Neutrophil (primary cell): Measurements from ENCODE around the gene AGAP1.

Experiments
- H3K27ac ChIP-seq: fragments of 200-600 bp; sonication (generic); 2 replicates; pipeline ENCODE4 v1.5.1; 2016; ENCODE audit warnings: mild to moderate bottlenecking, moderate library complexity
- H3K27me3 ChIP-seq: fragments of 200-600 bp; sonication (generic); 2 replicates; pipeline ENCODE4 v1.6.0; 2016; ENCODE audit warnings: mild to moderate bottlenecking
- H3K36me3 ChIP-seq: fragments of 200-600 bp; sonication (generic); 2 replicates; pipeline ENCODE4 v1.5.1; 2017
- H3K4me1 ChIP-seq, 2 experiments: fragments of 200-600 bp in 1 of 2; sonication (generic) in 1 of 2; 1 replicate in 1 of 2; 2 replicates in 1 of 2; pipeline versions ENCODE4 v1.5.1 to v1.6.1; 2013 to 2016; ENCODE audit warnings: low read depth in 1 of 2, low read length in 1 of 2, mild to moderate bottlenecking in 1 of 2, moderate library complexity in 1 of 2; ENCODE audit not compliant: control insufficient read depth in 1 of 2, insufficient read depth in 1 of 2
- H3K4me3 ChIP-seq, 2 experiments: fragments of 200-600 bp in 1 of 2; sonication (generic) in 1 of 2; 1 replicate in 1 of 2; 2 replicates in 1 of 2; pipeline ENCODE4 v1.5.1; 2013 to 2016; ENCODE audit warnings: low read depth in 1 of 2, low read length in 1 of 2, mild to moderate bottlenecking in 1 of 2, moderate library complexity in 1 of 2
- H3K9me3 ChIP-seq: fragments of 200-600 bp; sonication (generic); 2 replicates; pipeline ENCODE4 v1.5.1; 2016
- CTCF ChIP-seq: fragments of 200-600 bp; sonication (generic); IDR thresholded peaks from 2 replicates; pipeline ENCODE4 v1.5.1; 2016; ENCODE audit warnings: antibody characterized with exemption

Gene AGAP1

GRCh38 chr2:235960716-235961640 is 467.1 kb downstream of the AGAP1 start:
- Histone ChIP-seq H3K36me3 (no peaks in the 10 kb centered on the region), H3K9me3 (no peaks in the 10 kb centered on the region), H3K27ac (no peak overlapping the region), H3K4me3 (no peak overlapping the region), H3K4me1 (no peaks in the 10 kb centered on the region), H3K27me3 (no peaks in the 10 kb centered on the region)
- TF ChIP-seq CTCF: no peak

GRCh38 chr2:235961711-235962110 is 467.9 kb downstream of the AGAP1 start:
- no peaks in the 10 kb centered on the region for H3K27me3 ChIP-seq
- no peak for TF ChIP-seq CTCF

GRCh38 chr2:235963853-235964577 is 470.2 kb downstream of the AGAP1 start:
- no peaks in the 10 kb centered on the region for H3K36me3 ChIP-seq
- no peaks in the 10 kb centered on the region for H3K4me1 ChIP-seq
- H3K27ac ChIP-seq: no peak overlapping the region
- no peaks in the 10 kb centered on the region for H3K9me3 ChIP-seq
- H3K4me3 ChIP-seq: no peak overlapping the region
- no peaks in the 10 kb centered on the region for H3K27me3 ChIP-seq
- TF ChIP-seq CTCF: no peak

More at GRCh38 chr2:235961711-235962110, 467.9 kb downstream of the AGAP1 start:
- H3K9me3 ChIP-seq: no peaks in the 10 kb centered on the region
- H3K4me3 ChIP-seq: no peak overlapping the region
- H3K36me3 ChIP-seq: no peaks in the 10 kb centered on the region
- H3K27ac ChIP-seq: no peak overlapping the region
- H3K4me1 ChIP-seq: no peaks in the 10 kb centered on the region

GRCh38 chr2:235964787-235965390 is 471.0 kb downstream of the AGAP1 start:
- no peak for TF ChIP-seq CTCF
- no peaks in the 10 kb centered on the region for H3K36me3 ChIP-seq
- H3K27me3 ChIP-seq: no peaks in the 10 kb centered on the region
- H3K4me1 ChIP-seq: no peaks in the 10 kb centered on the region
- H3K9me3 ChIP-seq: no peaks in the 10 kb centered on the region
- no peak overlapping the region for H3K4me3 ChIP-seq
- H3K27ac ChIP-seq: no peak overlapping the region

- H3K27ac ChIP-seq: no peak overlapping the region
- H3K4me1 ChIP-seq: no peaks in the 10 kb centered on the region
- H3K27me3 ChIP-seq: no peaks in the 10 kb centered on the region
- H3K9me3 ChIP-seq: no peaks in the 10 kb centered on the region
- H3K4me3 ChIP-seq: no peak overlapping the region
- H3K36me3 ChIP-seq: no peaks in the 10 kb centered on the region
- TF ChIP-seq CTCF: no peak
These were observed 472.6 kb downstream of the AGAP1 start for GRCh38 chr2:235966396-235966795.
